NB4 (cell line): ENCODE data around the gene EZR.

Source experiments
- DNase-seq: peaks from one replicate; pipeline ENCODE4 v3.0.0; 2010; ENCODE audit warnings: low read depth
- H3K4me3 ChIP-seq: one replicate; pipeline ENCODE4 v1.5.1; 2011; ENCODE audit warnings: mild to moderate bottlenecking, low read depth, low read length, moderate library complexity
- MYC ChIP-seq: IDR thresholded peaks from 2 replicates; pipeline ENCODE4 v1.6.1; 2011; ENCODE audit warnings: low read depth, low read length
- POLR2A ChIP-seq: IDR thresholded peaks from 2 replicates; pipeline ENCODE4 v1.6.1; 2011; ENCODE audit warnings: mild to moderate bottlenecking; ENCODE audit not compliant: insufficient read length; ENCODE audit errors: extremely low read depth
- TF ChIP-seq, protein P1 (sequence below): IDR thresholded peaks from one replicate; pipeline ENCODE4 v1.5.1; 2012; ENCODE audit warnings: low read depth, low read length
- TF ChIP-seq, protein P2 (sequence below): IDR thresholded peaks from 2 replicates; pipeline ENCODE4 v1.6.1; 2011; ENCODE audit warnings: low read depth, low read length

The EZR gene

DNA sequence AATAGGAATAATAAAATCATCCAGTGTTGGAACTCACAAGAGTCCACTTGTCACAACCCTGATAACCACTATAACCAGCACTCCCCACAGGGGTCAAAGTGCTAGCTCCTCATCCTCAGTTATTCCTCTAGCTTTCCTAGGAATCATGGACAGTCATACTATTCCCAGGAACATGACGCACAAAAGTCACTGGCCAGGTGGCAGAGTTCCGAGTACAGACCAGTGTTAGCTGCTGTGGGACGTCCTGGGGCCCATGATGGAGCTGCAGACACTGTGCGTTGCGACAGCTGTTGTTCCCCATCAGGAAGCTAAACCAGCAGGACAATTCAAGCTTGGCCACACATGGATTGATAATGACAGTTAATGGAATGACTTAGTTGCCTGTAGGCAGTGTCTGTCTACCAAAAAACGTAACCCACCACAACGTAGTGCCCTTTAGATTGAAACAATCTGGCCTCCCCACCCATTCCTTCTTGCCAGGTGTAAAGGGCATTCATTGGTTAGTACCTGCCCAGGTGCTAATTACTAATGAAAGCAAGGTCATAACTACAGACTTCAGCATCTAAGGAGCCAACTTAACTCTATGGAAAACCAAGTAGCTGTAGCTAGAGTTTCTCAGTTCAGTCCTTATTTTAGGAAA, 17.4 kb downstream of the EZR start:
- TF ChIP-seq, protein P1, sequence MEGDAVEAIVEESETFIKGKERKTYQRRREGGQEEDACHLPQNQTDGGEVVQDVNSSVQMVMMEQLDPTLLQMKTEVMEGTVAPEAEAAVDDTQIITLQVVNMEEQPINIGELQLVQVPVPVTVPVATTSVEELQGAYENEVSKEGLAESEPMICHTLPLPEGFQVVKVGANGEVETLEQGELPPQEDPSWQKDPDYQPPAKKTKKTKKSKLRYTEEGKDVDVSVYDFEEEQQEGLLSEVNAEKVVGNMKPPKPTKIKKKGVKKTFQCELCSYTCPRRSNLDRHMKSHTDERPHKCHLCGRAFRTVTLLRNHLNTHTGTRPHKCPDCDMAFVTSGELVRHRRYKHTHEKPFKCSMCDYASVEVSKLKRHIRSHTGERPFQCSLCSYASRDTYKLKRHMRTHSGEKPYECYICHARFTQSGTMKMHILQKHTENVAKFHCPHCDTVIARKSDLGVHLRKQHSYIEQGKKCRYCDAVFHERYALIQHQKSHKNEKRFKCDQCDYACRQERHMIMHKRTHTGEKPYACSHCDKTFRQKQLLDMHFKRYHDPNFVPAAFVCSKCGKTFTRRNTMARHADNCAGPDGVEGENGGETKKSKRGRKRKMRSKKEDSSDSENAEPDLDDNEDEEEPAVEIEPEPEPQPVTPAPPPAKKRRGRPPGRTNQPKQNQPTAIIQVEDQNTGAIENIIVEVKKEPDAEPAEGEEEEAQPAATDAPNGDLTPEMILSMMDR = no peak
- TF ChIP-seq POLR2A = no peak
- TF ChIP-seq MYC = no peak
- TF ChIP-seq, protein P2, sequence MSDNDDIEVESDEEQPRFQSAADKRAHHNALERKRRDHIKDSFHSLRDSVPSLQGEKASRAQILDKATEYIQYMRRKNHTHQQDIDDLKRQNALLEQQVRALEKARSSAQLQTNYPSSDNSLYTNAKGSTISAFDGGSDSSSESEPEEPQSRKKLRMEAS = no peak
- no peak overlapping the region for H3K4me3 ChIP-seq

DNA sequence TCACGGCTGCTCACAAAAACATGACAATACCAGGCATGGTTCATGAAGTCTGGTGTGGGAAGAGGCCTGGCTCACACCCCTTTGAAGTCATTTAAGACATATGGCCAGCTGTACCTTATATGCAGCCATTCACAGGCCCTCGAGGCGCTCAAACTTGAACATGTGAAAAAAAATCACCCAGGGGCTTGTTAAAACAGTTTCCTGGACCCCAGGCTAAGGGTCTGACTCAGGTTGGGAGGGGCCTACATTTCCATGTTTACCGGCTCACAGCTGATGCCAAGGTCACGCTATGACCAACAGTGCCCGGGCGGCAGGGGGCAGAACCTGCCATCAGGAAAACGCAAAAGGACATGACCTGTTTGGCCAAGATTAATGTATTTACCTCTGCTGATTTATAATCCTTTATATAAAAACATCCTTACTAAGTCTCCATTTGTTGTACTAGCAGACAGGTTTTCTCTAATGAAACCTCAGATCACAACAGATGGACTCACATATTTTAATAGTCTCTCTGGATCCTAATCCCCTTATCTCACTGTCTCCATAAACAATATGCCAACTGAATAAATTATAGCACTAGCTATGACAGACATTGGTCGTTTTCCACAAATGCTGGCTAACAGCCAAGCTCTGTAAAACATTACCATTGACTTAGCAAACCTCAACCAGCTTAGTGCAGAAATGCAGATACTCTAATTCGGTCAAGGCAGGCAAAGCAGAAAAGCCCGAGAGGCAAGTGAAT, 19.9 kb downstream of the EZR start:
- TF ChIP-seq MYC (no peak), POLR2A (no peak)
- TF ChIP-seq, protein P1 = no peak
- TF ChIP-seq, protein P2 = no peak
- DNase-seq = no peak
- no peak overlapping the region for H3K4me3 ChIP-seq

More for the DNA sequence above, 17.4 kb downstream of the EZR start:
- DNase-seq = no peak

DNA sequence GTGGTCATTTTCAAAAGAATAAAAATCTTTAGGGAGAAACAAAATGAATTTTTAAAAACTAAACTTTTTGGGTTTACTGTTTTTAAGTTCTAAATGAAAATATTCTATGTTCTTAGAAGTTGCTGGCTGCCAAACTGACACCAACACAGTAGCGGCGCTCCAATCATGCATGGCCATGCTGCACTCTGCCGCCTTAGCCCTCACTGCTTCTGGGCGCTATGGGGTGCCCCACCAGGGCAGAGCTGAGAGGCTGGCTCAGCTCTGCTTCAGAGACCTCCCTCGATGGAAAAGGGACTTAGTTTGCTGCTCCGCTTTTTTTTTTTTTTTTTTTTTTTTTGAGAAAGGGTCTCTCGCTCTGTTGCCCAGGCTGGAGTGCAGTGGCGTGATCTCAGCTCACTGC, 20.9 kb downstream of the EZR start:
- no peak for DNase-seq
- no peak overlapping the region for H3K4me3 ChIP-seq
- TF ChIP-seq POLR2A = no peak
- no peak for TF ChIP-seq MYC
- TF ChIP-seq, protein P2 = no peak
- TF ChIP-seq, protein P1 = no peak

DNA sequence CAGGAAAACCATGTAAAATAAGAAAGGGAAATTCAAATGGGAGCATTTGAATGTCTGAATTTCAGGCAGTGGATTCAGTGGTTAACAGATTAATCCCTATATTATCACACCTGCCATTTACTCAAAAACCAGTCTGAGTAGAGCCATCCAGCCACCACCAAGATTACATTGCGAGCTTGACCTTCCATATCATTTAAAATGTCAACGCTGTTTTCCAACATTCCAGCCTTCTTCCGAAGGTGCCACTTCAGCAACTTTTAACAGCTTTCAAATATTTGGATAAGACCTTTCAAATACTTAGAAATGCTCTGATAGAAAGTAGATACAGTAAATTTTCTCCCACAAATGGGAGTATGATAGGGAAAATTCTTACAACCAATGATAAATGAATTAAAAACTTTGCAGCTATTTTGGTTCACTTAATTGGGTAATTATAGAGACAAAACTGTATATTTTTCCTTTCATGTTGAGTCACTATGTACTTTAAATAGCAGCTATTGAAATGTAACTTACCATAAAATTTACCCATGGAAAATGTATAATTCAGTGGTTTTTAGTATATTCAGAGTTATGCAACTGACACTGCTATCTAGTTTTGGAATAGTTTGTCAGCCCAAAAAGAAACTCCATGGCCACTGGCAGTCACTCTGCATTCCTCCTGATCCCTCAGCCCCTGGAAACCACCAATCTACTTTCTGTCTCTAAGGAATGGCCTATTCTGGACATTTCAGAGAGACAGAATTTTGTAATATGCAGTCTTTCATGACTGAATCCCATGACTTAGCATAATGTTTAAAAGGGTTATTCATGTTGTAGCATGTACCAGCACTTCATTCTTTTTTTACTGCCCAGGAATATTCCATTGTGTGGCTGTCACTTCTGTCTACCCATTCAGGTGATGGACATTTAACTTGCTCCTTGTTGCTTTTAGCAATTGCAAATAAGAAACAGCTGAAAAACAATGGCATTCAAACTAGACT, 21.5 kb downstream of the EZR start:
- H3K4me3 ChIP-seq = no peak overlapping the region
- no peak for TF ChIP-seq MYC
- TF ChIP-seq POLR2A = no peak
- TF ChIP-seq, protein P1 = no peak
- TF ChIP-seq, protein P2 = no peak
- no peak for DNase-seq

DNA sequence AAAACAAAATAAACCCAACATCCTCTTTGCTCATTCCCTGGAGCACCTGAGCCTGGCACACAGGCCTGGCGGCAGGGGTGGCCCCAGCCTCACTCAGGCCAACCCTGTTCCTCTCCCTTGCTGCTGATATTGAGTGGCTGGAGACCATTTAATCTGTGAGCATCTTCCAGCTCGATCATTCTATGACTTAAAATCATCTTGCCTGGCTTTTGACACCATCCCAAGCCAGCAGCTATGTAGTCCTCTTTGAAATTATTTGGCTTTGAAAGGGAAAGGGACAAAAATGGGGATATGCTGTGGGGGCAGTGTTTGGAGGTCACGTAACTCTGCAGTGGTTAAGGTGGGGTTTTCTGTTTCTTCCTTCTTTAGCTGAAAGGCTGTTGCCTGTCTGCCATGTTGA, 22.8 kb downstream of the EZR start:
- no peak for TF ChIP-seq POLR2A
- TF ChIP-seq, protein P1 = no peak
- TF ChIP-seq, protein P2 = no peak
- H3K4me3 ChIP-seq = no peak overlapping the region
- DNase-seq = no peak
